ENCODE measurements around the gene C1orf21.

Gene C1orf21

DNA sequence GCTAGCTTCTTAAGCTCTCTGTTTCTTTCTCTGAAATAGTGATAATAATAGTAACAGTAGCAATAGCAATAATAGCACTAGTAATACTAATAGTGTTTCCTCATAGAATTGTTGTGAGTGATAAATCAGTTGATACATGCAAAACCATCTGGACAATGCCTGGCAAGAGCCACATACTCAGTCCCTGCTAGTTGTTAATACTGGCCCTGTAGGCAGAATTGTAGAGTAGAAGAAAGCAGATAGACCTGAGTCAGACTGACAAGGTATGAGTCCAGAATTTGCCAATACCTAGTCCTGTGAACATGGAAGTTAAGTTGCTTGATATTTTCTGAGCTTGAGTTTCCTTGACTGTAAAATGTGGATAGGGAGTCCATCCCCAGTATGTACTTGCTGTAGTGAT lies 171.9 kb downstream of the C1orf21 start:
- in situ Hi-C loops (cut with MboI; ENCODE audit: low sequenced_read_pairs, unreplicated experiment) = no loop called here
- TF ChIP-seq, protein P1, sequence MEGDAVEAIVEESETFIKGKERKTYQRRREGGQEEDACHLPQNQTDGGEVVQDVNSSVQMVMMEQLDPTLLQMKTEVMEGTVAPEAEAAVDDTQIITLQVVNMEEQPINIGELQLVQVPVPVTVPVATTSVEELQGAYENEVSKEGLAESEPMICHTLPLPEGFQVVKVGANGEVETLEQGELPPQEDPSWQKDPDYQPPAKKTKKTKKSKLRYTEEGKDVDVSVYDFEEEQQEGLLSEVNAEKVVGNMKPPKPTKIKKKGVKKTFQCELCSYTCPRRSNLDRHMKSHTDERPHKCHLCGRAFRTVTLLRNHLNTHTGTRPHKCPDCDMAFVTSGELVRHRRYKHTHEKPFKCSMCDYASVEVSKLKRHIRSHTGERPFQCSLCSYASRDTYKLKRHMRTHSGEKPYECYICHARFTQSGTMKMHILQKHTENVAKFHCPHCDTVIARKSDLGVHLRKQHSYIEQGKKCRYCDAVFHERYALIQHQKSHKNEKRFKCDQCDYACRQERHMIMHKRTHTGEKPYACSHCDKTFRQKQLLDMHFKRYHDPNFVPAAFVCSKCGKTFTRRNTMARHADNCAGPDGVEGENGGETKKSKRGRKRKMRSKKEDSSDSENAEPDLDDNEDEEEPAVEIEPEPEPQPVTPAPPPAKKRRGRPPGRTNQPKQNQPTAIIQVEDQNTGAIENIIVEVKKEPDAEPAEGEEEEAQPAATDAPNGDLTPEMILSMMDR (IDR thresholded peaks at IDR 0.05; ENCODE audit: borderline replicate concordance, control extremely low read depth, extremely low read depth, insufficient read depth, missing control alignments) = no peak
- DNase-seq (ENCODE audit: low spot score) = no peak

DNA sequence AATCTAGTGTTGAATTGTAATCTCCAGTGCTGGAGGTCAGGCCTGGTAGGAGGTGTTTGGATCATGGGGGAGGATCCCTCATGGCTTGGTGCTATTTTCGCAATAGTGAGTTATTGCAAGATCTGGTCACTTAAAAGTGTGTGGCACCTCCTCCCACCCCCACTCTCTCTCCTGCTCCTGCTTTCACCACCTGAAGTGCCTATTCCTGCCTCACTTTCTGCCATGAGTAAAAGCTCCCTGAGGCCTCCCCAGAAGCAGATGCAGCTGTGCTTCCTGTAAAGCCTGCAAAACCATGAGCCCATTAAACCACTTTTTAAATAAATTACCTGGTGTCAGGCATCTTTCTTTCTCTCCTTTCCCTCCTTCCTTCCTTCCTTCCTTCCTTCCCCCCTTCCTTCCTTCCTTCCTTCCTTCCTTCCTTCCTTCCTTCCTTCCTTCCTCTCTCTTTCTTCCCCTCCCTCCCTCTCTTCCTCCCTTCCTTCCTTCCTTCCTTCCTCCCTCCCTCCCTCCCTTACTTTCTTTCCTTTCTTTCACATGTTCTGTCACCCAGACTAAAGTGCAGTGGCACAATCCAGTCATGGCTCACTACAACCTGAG lies 172.4 kb downstream of the C1orf21 start:
- in situ Hi-C loops (cut with MboI; ENCODE audit: low sequenced_read_pairs, unreplicated experiment) = no loop called here
- TF ChIP-seq, protein P1 (IDR thresholded peaks at IDR 0.05; ENCODE audit: borderline replicate concordance, control extremely low read depth, extremely low read depth, insufficient read depth, missing control alignments) = no peak
- DNase-seq (ENCODE audit: low spot score) = no peak

DNA sequence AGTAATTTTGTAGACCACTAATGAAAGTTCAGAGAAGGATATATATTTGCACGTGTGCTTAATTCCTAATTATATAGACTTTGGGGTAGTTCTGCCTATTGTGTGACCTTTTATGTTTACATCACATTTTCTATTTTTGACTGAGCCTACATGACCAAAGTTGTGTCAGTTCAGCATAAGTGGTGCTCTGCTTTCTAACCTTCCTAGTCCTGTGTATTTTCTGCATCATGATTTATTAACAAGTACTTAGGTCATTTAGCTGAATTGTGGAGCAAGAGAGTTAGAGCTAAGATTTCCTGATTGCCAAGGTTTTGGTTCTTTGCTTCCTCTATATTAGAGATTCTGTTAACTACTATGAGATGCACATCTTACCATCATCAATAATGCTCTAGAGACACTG lies 176.0 kb downstream of the C1orf21 start:
- DNase-seq (ENCODE audit: low spot score) = no peak

DNA sequence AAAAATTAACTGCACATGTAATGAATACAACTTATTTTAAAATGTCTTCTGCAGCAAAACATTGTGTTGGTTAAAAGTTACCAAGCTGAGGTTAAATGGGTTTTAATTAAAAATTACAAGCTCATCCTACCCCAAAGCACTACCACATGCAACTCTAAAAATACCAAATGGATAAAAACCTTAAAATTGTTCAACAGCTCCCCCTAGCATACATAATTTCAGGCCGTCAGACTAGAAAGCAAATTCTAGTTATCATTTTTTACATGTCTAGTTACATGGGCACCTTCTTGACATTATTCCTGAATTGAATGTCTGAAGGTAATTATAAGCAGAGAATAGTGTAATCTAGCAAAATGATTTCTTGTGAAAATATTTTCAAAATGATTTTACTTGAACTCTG lies 176.5 kb downstream of the C1orf21 start:
- DNase-seq (ENCODE audit: low spot score) = peak; percentile 22
- in situ Hi-C loops (cut with MboI; ENCODE audit: low sequenced_read_pairs, unreplicated experiment) = no loop called here
- TF ChIP-seq, protein P1 (IDR thresholded peaks at IDR 0.05; ENCODE audit: borderline replicate concordance, control extremely low read depth, extremely low read depth, insufficient read depth, missing control alignments) = peak; percentile 35

More for the DNA sequence above, 176.0 kb downstream of the C1orf21 start:
- TF ChIP-seq, protein P1 (IDR thresholded peaks at IDR 0.05; ENCODE audit: borderline replicate concordance, control extremely low read depth, extremely low read depth, insufficient read depth, missing control alignments) = no peak
- in situ Hi-C loops (cut with MboI; ENCODE audit: low sequenced_read_pairs, unreplicated experiment) = no loop called here

DNA sequence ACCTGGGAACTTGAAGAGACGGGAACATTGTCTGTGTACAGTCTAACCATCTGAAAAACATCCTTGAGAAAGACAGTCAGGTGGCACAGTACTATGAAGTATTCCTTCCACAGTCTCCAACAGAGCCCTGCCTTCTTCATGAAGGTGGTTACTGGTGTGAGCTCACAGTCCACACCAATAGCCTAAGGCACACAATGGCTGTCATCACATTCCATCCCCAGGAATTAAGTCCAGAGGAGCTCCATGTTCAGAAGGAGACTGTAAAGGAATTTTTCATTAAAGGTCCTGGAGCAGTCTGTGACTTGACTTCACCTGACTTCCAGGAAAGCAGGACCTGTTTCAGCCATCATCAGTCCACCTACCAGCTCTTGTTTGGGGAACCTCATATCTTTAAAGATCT lies 180.2 kb downstream of the C1orf21 start:
- in situ Hi-C loops (cut with MboI; ENCODE audit: low sequenced_read_pairs, unreplicated experiment) = no loop called here
- TF ChIP-seq, protein P1 (IDR thresholded peaks at IDR 0.05; ENCODE audit: borderline replicate concordance, control extremely low read depth, extremely low read depth, insufficient read depth, missing control alignments) = no peak
- DNase-seq (ENCODE audit: low spot score) = no peak

DNA sequence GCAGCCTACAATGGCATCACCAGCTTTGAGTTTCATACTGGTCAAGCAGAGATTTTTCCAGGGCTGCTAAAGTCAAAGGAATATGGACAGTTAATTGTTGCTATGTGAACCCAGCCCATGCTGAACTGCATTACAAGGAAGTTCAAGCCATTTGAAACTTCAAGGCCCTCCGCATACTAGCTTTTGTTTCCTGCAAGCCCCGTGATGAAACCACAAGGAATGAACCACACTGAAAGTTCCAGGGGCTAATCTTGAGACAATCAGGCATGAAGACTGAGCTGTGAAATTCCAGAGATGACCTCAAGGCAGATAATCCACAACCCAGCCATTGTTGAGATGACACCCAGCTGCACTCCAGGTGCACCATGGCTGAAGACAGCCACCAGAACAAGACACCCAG lies 180.8 kb downstream of the C1orf21 start:
- in situ Hi-C loops (cut with MboI; ENCODE audit: low sequenced_read_pairs, unreplicated experiment) = no loop called here
- no peak for DNase-seq (ENCODE audit: low spot score)
- TF ChIP-seq, protein P1 (IDR thresholded peaks at IDR 0.05; ENCODE audit: borderline replicate concordance, control extremely low read depth, extremely low read depth, insufficient read depth, missing control alignments) = no peak
